Colonic mucosa (tissue), 4 donors: ENCODE data around the gene TMPRSS3. TPM values are rescaled to one million over a fixed set of nuclear protein-coding genes. Genes with fewer than 3 reads are reported as not detected.

Source experiments
- DNase-seq: peaks from one replicate; pipeline ENCODE4 v3.0.0-alpha.2; 2020
- H3K27ac ChIP-seq: fragments of 200-600 bp; one replicate; pipeline ENCODE4 v1.8.0; 2021
- H3K27me3 ChIP-seq: fragments of 200-600 bp; one replicate; pipeline ENCODE4 v1.8.0; 2021
- H3K36me3 ChIP-seq: fragments of 200-600 bp; one replicate; pipeline ENCODE4 v1.8.0; 2021
- H3K4me1 ChIP-seq: fragments of 200-600 bp; one replicate; pipeline ENCODE4 v1.8.0; 2021; ENCODE audit warnings: mild to moderate bottlenecking
- H3K4me3 ChIP-seq: fragments of 200-600 bp; one replicate; pipeline ENCODE4 v1.8.0; 2021
- H3K9ac ChIP-seq, 2 donors: one replicate each; pipeline ENCODE4 v1.7.0; 2013; ENCODE audit warnings: control low read depth in 2 of 2, low read depth in 2 of 2, low read length in 2 of 2
- H3K9me3 ChIP-seq: fragments of 200-600 bp; one replicate; pipeline ENCODE4 v1.8.0; 2021
- CTCF ChIP-seq: fragments of 200-600 bp; IDR thresholded peaks from one replicate; pipeline ENCODE4 v1.8.0; 2022; ENCODE audit warnings: antibody characterized with exemption, mild to moderate bottlenecking
- intact Hi-C: fragments of 100-400 bp; cut with DNase I; formaldehyde crosslinking; loops from one replicate; pipeline ENCODE4 v1.14.1; 2022
- total RNA-seq, 2 donors: library from RNA; stranded (reverse); fragmentation: NEBNext Ultra II Directional in 1 of 2; extraction: Animal tissue kit (Norgen Biotek cat#: 25700) in 1 of 2; gene quantifications; one replicate each; pipeline ENCODE4 v1.2.1, GENCODE V29; 2021
- donor health status: healthy.
- donor health status: DM: no; HTN: no; CAD: no.
- donor health status: DM: no; HTN: no; CAD: no.

The TMPRSS3 gene
- total RNA-seq, 2 donors from 2014 or later: 0.82 to 1.2 TPM

- DNase-seq: no peak
- intact Hi-C loops: loop anchor here (5.0 kb wide), 1 partner anchor 63 kb away; no protein-coding TSS in a partner anchor
- Histone ChIP-seq H3K9me3 (no peaks in the 10 kb centered on the region), H3K27me3 (no peaks in the 10 kb centered on the region), H3K36me3 (no peaks in the 10 kb centered on the region), H3K4me3 (no peak overlapping the region), H3K4me1 (no peaks in the 10 kb centered on the region), H3K27ac (peak overlapping the region; percentile 35), H3K9ac (peak overlapping the region in 1 of 2 donors; percentile 48)
- TF ChIP-seq CTCF: no peak
These were observed 11.5 kb downstream of the TMPRSS3 start for GRCh38 chr21:42384156-42384945.

- H3K27ac ChIP-seq: no peak overlapping the region
- no peaks in the 10 kb centered on the region for H3K36me3 ChIP-seq
- H3K9ac ChIP-seq: peak overlapping the region in 1 of 2 donors; percentile 3
- H3K4me3 ChIP-seq: no peak overlapping the region
- H3K27me3 ChIP-seq: no peaks in the 10 kb centered on the region
- H3K9me3 ChIP-seq: no peaks in the 10 kb centered on the region
- DNase-seq: no peak
- no peaks in the 10 kb centered on the region for H3K4me1 ChIP-seq
- no peak for TF ChIP-seq CTCF
- intact Hi-C loops: loop anchor here (5.0 kb wide), 1 partner anchor 64 kb away; no protein-coding TSS in a partner anchor
These were observed 12.5 kb downstream of the TMPRSS3 start for GRCh38 chr21:42383331-42383730.

GRCh38 chr21:42382915-42383314 lies 12.9 kb downstream of the TMPRSS3 start:
- TF ChIP-seq CTCF: no peak
- Histone ChIP-seq H3K4me1 (no peaks in the 10 kb centered on the region), H3K36me3 (no peaks in the 10 kb centered on the region), H3K4me3 (no peak overlapping the region), H3K27ac (no peak overlapping the region), H3K27me3 (no peaks in the 10 kb centered on the region), H3K9ac (no peak overlapping the region), H3K9me3 (no peaks in the 10 kb centered on the region)
- no peak for DNase-seq
- intact Hi-C loops: loop anchor here (5.0 kb wide), 1 partner anchor 64 kb away; no protein-coding TSS in a partner anchor

- H3K27ac ChIP-seq: no peak overlapping the region
- TF ChIP-seq CTCF: peak; percentile 84
- peak; percentile 85 for DNase-seq
- H3K4me1 ChIP-seq: no peaks in the 10 kb centered on the region
- H3K9me3 ChIP-seq: no peaks in the 10 kb centered on the region
- intact Hi-C loops: loop anchor here (2.0 to 5.0 kb wide), 2 partner anchors 66 to 73 kb away; no protein-coding TSS in a partner anchor
- no peaks in the 10 kb centered on the region for H3K27me3 ChIP-seq
- H3K9ac ChIP-seq: no peak overlapping the region
- H3K36me3 ChIP-seq: no peaks in the 10 kb centered on the region
- H3K4me3 ChIP-seq: no peak overlapping the region
These were observed 14.4 kb downstream of the TMPRSS3 start for GRCh38 chr21:42381347-42381984.

- H3K36me3 ChIP-seq: no peaks in the 10 kb centered on the region
- no peak overlapping the region for H3K4me3 ChIP-seq
- no peak for TF ChIP-seq CTCF
- no peak overlapping the region for H3K27ac ChIP-seq
- intact Hi-C loops: loop anchor here (2.0 to 5.0 kb wide), 2 partner anchors 68 to 71 kb away; no protein-coding TSS in a partner anchor
- H3K9me3 ChIP-seq: no peaks in the 10 kb centered on the region
- no peaks in the 10 kb centered on the region for H3K27me3 ChIP-seq
- H3K4me1 ChIP-seq: no peaks in the 10 kb centered on the region
- H3K9ac ChIP-seq: no peak overlapping the region
- no peak for DNase-seq
These were observed 16.2 kb downstream of the TMPRSS3 start for GRCh38 chr21:42379426-42380215.
